Superior temporal gyrus (tissue), 1 donor: ENCODE measurements around the gene CRP.
"Not testable (repeated sequence)": the region's sequence is repeated elsewhere in the genome, so short reads cannot be mapped to it uniquely, and the experiment has no call there.

Experiments
- DNase-seq: peaks from one replicate; pipeline ENCODE4 v3.0.0-alpha.2; 2016; ENCODE audit errors: extremely low spot score

CRP gene, protein sequence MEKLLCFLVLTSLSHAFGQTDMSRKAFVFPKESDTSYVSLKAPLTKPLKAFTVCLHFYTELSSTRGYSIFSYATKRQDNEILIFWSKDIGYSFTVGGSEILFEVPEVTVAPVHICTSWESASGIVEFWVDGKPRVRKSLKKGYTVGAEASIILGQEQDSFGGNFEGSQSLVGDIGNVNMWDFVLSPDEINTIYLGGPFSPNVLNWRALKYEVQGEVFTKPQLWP

GRCh38 chr1:159714529-159714928 is at the start of gene CRP:
CRP (minus strand) TSS chr1:159714589; CDS start chr1:159714485, 104 bp downstream.
- DNase-seq = no peak

DNA sequence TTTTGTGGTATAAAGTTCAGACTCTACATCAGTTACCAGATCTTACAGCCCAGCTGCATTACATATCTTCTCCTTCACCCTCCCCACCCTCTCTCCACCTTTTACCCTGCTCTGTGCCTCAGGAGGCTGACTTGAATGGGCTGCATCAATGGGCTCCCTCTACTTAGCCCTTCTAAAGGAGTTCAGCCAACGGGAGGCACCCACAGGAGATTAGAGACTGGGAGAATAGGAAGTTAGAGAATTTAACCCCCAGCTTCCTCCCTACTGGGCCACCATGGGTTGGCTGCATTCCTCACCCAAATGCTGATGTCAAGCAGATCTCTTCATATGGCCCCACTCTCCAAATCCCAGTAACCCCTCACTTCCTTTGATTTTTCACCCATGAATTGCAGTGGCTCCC is 49.3 kb upstream of the CRP start:
- DNase-seq = no peak

DNA sequence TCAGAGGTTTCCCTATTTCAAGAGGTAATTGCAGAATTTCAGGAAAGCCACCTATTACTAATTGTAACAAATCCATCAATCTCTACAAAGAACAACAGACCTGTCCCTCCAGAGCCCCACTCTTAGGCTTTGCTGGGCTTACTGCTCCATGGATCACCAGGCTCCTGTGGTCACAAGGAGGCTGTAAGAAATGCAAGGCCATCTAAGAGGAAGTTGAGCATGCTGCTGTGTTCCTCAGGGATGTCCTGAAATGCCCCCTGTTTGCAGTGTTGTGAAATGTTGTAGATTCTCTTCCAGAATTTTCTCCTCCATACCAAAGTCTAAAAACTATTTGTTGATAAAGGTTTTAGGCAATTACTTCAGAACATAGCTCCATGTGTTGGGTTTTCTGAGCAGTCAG is 42.0 kb upstream of the CRP start:
- no peak for DNase-seq

DNA sequence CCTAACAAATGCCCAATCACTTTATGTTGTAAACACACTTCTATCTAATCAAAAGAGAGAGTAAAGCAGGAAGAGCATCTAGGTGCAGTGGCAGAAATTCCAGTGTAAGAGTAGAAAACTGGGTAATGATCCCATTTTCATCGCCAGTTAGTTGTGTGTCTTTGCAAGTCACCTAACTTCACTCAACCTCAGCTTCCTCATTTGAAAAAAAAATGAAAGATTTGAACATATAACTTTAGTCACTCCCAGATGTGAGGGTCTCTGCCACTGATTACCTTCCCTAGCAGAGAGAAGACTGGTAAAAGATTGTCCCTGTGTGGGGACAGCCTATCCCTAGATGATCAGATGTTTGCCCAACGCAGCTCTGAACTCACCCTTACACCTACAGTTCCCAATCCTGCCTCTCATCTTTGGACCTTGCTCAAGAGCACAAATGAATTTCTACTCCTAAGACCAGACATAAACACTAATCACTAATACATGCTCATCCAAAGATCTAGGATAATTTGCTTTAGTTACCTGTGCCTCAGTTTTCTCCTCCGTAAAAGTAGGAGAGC is 41.1 kb upstream of the CRP start:
- no peak for DNase-seq

DNA sequence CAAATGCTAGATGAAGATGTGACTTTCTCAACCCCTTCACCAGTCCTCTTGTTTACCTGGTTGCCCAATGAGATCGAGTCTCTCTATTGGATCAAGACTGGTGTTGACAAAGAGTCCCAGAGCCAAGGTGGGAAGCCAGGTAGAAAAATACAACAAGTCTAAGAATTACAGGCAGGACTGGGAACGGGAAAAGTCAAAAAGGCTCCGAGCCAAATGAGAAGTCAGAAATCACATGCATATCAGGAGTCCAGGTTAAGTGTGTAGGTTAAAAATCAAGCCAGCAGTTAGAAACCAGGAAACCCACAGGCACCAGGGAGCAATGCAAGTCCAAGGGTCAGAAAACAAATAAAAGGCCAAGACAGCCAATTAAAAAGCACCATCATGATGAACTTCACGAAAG is 39.0 kb upstream of the CRP start:
- DNase-seq = no peak

GRCh38 chr1:159752135-159752580 is 37.8 kb upstream of the CRP start:
- no peak for DNase-seq

DNA sequence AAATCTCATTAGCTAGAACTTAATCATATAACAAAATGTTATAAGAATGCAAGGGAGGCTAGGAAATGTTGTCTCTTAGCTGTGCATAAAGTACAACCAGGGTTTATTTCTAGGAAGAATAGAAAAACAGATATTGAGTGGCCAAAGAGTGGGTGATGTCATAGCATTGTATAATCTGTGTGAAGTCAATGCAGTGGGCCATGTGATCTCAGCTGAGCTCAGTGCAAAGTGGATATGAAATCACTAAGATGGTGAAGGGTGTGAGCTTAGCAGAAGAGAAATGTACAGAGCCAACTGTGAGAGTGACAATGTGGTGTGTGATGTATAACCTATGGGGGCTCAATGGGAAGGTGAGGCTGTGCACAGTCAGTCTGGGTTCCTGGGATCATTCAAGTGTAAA is 36.6 kb upstream of the CRP start:
- no peak for DNase-seq

- DNase-seq = no peak
Measured at GRCh38 chr1:159750621-159751020, 36.2 kb upstream of the CRP start.

DNA sequence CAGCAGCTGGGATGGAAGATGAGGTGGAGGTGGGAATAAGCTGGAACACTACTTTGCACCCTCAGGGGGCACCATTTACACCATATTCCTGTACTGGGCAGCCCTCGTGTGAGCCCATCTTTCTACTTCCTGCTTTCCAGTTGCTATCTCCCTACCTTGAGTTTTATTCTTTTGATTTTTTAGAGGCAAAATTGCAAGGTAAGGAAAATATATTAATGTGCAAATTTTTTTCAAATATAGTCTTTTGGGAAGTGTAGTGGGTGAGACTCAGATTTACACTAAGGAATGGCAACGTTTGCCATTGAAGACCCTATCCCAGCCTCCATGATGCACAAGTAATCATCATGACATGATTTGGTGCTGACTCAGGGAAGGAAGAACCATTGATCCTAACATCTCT is 35.2 kb upstream of the CRP start:
- DNase-seq = no peak

DNA sequence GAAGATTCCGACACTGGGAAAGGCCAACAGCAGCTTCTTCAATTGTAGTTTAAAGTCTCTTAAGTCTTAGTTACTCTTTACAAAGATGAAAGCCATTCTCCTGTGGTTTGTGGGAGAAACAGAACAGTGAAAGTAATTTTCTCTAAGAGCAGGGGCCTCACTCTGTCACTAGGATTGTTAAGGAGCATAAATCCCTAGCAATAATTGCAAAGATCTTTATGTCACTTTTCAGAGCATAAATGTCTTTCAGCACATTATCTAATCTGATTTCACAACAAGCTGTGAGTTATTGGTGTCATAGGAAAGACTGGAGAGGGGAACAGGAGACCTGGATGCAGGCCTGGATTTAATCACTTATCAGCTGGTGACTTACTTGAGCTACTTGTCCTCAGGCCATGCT is 34.0 kb upstream of the CRP start:
- no peak for DNase-seq

DNA sequence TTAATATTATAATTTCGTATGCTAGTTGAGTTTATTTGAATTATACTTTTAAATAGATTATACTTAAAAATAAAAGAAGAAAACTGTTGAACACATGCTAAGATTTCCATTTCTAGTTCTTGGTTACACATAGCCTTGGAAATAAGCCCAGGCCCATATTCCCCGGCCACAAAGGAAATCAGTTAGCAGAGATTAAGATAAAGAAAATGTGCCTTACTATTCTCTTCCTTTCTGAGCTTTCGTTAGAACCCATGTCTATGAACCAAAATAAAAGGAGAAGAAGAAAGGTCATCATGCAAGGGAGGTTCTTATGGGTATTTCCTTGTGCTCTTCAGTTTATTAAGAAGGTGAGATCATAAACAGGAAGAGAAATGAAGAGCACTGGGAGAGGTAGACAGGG is 32.3 kb upstream of the CRP start:
- no peak for DNase-seq

DNA sequence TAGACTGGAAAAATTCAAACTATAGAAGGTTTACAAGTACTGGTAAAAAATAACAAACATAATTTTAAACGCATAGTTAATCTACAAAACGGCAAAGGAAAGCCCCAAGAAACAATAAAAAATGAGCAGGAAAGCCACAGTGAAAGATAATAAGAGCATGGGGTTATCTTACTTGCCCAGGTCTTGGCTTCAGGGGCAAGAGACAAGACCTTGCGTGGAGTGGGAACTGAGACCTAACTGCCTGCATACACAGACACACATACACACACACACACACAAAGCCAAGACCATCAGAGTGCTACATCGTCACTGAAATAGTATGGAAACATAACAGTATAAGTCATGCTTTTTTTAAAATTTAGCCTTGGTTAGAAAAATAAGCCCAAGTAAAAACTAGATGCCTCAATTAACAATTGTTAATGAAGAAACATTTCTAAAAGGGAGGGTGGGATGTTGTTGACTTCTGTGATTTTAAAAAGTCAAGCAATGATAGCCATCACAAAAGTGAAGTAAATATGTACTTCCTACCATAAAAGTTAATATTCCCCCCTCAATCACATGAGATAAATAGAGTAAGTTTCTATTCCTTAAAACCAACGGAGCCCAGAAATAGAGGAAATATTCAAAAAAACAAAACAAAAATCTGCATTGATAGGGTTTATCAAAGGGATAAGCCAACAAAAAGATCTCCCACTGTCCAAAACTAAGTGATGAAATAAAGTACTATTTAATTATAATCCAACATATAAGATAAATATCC is 29.4 kb upstream of the CRP start:
- DNase-seq = no peak

- DNase-seq = no peak
Measured at GRCh38 chr1:159737238-159737916, 23.0 kb upstream of the CRP start.

DNA sequence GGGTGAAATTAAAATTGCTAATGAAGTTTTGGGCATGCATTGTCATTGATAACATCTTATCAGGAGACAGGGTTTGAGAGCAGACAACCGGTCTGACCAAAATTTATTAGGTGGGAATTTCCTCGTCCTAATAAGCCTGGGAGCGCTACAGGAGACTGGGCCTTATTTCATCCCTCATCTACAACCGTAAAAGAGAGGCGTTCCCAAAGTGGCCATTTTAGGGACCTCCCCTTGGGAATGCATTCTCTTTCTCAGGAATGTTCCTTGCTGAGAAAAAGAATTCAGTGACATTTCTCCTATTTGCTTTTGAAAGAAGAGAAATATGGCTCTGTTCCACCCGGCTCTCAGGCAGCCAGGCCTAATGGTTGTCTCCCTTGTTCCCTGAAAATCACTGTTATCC is 8.8 kb upstream of the CRP start:
- DNase-seq = not testable (repeated sequence)

GRCh38 chr1:159719990-159720389 is 5.6 kb upstream of the CRP start:
- DNase-seq = no peak

GRCh38 chr1:159715855-159716254 is 1.5 kb upstream of the CRP start:
- DNase-seq = no peak

- DNase-seq = no peak
Measured at GRCh38 chr1:159712080-159712479, 2.3 kb downstream of the CRP start.

- DNase-seq = no peak
Measured at GRCh38 chr1:159707472-159708260, 6.7 kb downstream of the CRP start.

DNA sequence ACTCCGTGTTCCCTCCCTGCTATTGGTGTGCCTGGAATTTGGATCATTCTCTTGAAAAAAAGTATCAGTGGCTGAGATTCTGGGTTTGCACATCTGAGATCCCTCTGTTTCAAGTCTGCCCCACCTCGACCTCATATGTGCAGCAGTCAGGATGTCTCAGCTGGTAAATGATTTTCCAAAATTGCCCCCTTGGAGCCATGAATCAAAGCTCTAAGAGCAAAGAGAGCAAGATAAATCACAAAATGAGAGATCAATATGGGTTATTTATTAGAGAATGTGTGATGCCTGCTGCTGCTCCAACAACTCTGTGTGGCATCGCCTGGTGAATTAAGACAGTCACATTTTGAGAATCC is 8.5 kb downstream of the CRP start:
- no peak for DNase-seq

- DNase-seq = peak; percentile 61
Measured at GRCh38 chr1:159705251-159705903, 9.0 kb downstream of the CRP start.

DNA sequence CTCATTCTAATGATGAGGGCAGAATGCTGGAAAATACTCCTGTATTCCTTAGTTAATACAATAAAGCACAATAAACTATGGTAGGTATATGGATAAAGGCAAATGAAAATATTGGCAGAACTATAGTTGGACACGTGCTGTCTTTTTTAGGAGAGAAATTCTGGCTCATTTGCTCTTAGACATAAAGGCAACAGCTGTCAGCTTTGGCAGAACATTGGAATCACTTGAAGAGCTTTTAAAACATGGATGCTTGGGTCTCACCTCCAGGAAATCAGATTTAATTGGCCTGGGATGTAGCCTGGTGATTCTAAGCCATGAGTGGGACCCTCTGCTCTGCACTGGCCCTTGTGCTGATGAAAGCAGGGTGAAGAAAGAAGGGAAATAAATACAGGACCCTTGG is 9.9 kb downstream of the CRP start:
- no peak for DNase-seq
